Measurements from ENCODE around the gene PLXNA2. TPM values are rescaled to one million over a fixed set of nuclear protein-coding genes. Genes with fewer than 3 reads are reported as not detected.

PLXNA2 gene
- total RNA-seq, 2 experiments from 2014 or later, result 0.23 TPM; not detected in 1

- no peaks in the 10 kb centered on the region for H3K9me3 ChIP-seq (ENCODE audit: low read length)
- DNase-seq (ENCODE audit: low spot score), result no peak
- intact Hi-C loops (cut with micrococcal nuclease; ENCODE audit: unreplicated experiment), result no loop called here
- ChIA-PET POLR2A (interaction anchor here (0.7 kb wide), 1 partner anchor 277 kb away, joined by 3 read pairs; no protein-coding TSS in a partner anchor), CTCF (ENCODE audit: unreplicated experiment) (no interaction called here)
- H2AFZ ChIP-seq (ENCODE audit: low read length), result no peak overlapping the region
- H4K20me1 ChIP-seq (ENCODE audit: insufficient read depth, low read length), result no peaks in the 10 kb centered on the region
- H3K27ac ChIP-seq (ENCODE audit: low read depth, low read length, poor library complexity, severe bottlenecking), result no peak overlapping the region
- no TSS peak for BruUV-seq (replicated peaks)
- no peak for TF ChIP-seq CTCF (conservative IDR thresholded peaks at IDR 0.05; ENCODE audit: low read length)
- TF ChIP-seq EZH2phosphoT487 (IDR thresholded peaks at IDR 0.05; ENCODE audit: borderline replicate concordance, low read depth, low read length), result no peak
- H3K4me1 ChIP-seq (ENCODE audit: insufficient read depth, low read length, poor library complexity, severe bottlenecking), result no peaks in the 10 kb centered on the region
- H3K79me2 ChIP-seq (ENCODE audit: insufficient read depth, low read depth, low read length), result no peaks in the 10 kb centered on the region
- H3K9me2 ChIP-seq (ENCODE audit: insufficient read depth, low read length), result no peaks in the 10 kb centered on the region
- no peaks in the 10 kb centered on the region for H3K36me3 ChIP-seq (ENCODE audit: insufficient read depth, low read length)
- H3K4me2 ChIP-seq (ENCODE audit: low read length), result no peak overlapping the region
- H3K4me3 ChIP-seq (ENCODE audit: low read depth, low read length, poor library complexity, severe bottlenecking), result no peak overlapping the region
Measured at GRCh38 chr1:208069908-208070307, 174.3 kb downstream of the PLXNA2 start.

GRCh38 chr1:208069317-208069716, 174.9 kb downstream of the PLXNA2 start:
- H3K79me2 ChIP-seq (ENCODE audit: insufficient read depth, low read depth, low read length), result no peaks in the 10 kb centered on the region
- no peak overlapping the region for H3K4me3 ChIP-seq (ENCODE audit: low read depth, low read length, poor library complexity, severe bottlenecking)
- no peaks in the 10 kb centered on the region for H3K9me3 ChIP-seq (ENCODE audit: low read length)
- H3K27ac ChIP-seq (ENCODE audit: low read depth, low read length, poor library complexity, severe bottlenecking), result no peak overlapping the region
- H3K4me1 ChIP-seq (ENCODE audit: insufficient read depth, low read length, poor library complexity, severe bottlenecking), result no peaks in the 10 kb centered on the region
- intact Hi-C loops (cut with micrococcal nuclease; ENCODE audit: unreplicated experiment), result no loop called here
- no peaks in the 10 kb centered on the region for H3K36me3 ChIP-seq (ENCODE audit: insufficient read depth, low read length)
- H4K20me1 ChIP-seq (ENCODE audit: insufficient read depth, low read length), result no peaks in the 10 kb centered on the region
- no peak for TF ChIP-seq EZH2phosphoT487 (IDR thresholded peaks at IDR 0.05; ENCODE audit: borderline replicate concordance, low read depth, low read length)
- no peak for TF ChIP-seq CTCF (conservative IDR thresholded peaks at IDR 0.05; ENCODE audit: low read length)
- no peak for DNase-seq (ENCODE audit: low spot score)
- H3K4me2 ChIP-seq (ENCODE audit: low read length), result no peak overlapping the region
- ChIA-PET CTCF (ENCODE audit: unreplicated experiment) (no interaction called here), POLR2A (no interaction called here)
- BruUV-seq (replicated peaks), result no TSS peak
- H2AFZ ChIP-seq (ENCODE audit: low read length), result no peak overlapping the region
- H3K9me2 ChIP-seq (ENCODE audit: insufficient read depth, low read length), result no peaks in the 10 kb centered on the region

- TF ChIP-seq CTCF (conservative IDR thresholded peaks at IDR 0.05; ENCODE audit: low read length), result no peak
- no peak for TF ChIP-seq EZH2phosphoT487 (IDR thresholded peaks at IDR 0.05; ENCODE audit: borderline replicate concordance, low read depth, low read length)
- intact Hi-C loops (cut with micrococcal nuclease; ENCODE audit: unreplicated experiment), result no loop called here
- Histone ChIP-seq H4K20me1 (ENCODE audit: insufficient read depth, low read length) (no peaks in the 10 kb centered on the region), H3K9me2 (ENCODE audit: insufficient read depth, low read length) (no peaks in the 10 kb centered on the region), H2AFZ (ENCODE audit: low read length) (no peak overlapping the region), H3K27ac (ENCODE audit: low read depth, low read length, poor library complexity, severe bottlenecking) (no peak overlapping the region), H3K36me3 (ENCODE audit: insufficient read depth, low read length) (no peaks in the 10 kb centered on the region), H3K4me3 (ENCODE audit: low read depth, low read length, poor library complexity, severe bottlenecking) (no peak overlapping the region), H3K79me2 (ENCODE audit: insufficient read depth, low read depth, low read length) (no peaks in the 10 kb centered on the region), H3K4me2 (ENCODE audit: low read length) (no peak overlapping the region), H3K4me1 (ENCODE audit: insufficient read depth, low read length, poor library complexity, severe bottlenecking) (no peaks in the 10 kb centered on the region), H3K9me3 (ENCODE audit: low read length) (no peaks in the 10 kb centered on the region)
- BruUV-seq (replicated peaks), result no TSS peak
- CTCF ChIA-PET (ENCODE audit: unreplicated experiment), result no interaction called here
- DNase-seq (ENCODE audit: low spot score), result no peak
- POLR2A ChIA-PET, result no interaction called here
Measured at GRCh38 chr1:208068908-208069307, 175.3 kb downstream of the PLXNA2 start.

All from OCI-LY7 (cell line).